Activated CD8-positive, alpha-beta memory T cell treated with anti-CD3 and anti-CD28 coated beads for 24 hours (primary cell): ENCODE measurements around the gene RAB5B.
A peak's percentile ranks its signal among the peaks of the same experiment; 100 is the strongest.
"Not testable (repeated sequence)": the region's sequence is repeated elsewhere in the genome, so short reads cannot be mapped to it uniquely, and the experiment has no call there.

Experiments used
- DNase-seq: peaks from one replicate; pipeline ENCODE4 v3.0.0-alpha.2; 2020

RAB5B gene

GRCh38 chr12:56021889-56022497, 48.1 kb downstream of the RAB5B start:
- DNase-seq = no peak

DNA sequence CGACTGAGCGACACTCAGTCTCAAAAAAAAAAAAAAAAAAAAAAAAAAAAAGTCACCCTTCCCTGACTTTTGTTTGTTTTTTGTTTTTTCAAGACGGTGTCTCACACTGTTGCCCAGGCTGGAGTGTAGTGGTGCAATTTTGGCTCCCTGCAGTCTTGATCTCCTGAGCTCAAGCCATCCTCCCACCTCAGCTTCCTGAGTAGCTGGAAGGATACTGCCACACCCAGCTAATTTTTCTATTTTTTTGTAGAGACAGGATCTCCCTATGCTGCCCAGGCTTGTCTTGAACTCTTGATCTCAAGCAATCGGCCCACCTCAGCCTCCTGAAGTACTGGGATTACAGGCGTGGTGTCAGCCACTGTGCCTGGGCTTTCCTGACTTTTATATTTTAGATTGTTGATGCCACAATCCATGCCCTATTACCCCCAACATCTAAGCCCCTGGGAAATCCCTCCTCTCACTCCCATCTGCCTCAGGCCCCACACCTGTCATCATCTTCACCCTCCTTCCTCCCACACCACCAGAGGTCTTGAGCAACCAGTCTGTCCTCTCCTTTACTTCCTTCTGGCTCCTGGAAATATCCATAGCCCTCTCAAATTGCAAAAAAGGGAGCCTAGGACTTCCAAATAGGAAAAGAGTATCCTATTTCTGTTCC, 54.8 kb downstream of the RAB5B start:
- no peak for DNase-seq

DNA sequence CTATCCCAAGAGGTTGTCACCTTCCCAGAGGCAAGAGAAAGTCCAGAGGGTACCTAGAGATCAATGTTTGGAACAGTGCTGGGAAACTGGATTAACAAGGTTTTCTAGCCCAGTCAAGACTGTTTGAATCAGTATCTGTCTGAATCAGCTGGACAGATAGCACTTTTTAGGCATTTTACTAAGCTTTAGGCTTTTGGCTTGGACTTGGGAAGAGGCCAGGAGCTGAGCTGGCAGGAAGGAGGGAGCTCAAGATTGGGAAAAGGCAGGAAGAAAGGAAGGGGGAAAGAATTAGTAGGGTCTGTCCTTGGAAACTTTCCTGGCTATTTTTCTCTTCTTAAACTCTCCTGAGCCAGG, 55.3 kb downstream of the RAB5B start:
- no peak for DNase-seq

- DNase-seq = no peak
Measured at GRCh38 chr12:56029666-56030293, 55.9 kb downstream of the RAB5B start.

DNA sequence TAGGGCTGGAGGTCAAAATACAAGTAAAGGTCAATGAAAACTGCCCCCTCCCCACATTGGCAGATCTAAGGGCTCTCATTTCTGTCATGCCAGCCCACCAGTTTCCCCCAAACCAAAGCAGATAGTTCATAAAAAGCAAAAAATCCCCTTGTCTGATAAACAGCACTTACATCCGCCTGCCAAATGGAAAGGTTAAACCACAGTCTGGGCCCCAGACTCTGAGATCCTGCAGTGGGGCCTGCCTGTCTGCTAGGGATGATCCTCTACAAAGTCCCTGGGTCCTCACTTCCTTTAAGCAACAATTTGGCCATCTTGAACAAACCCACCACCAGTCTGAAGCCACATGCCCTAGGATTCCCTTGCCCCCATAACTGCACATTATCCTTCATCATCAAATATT, 58.1 kb downstream of the RAB5B start:
- peak; percentile 68 for DNase-seq

DNA sequence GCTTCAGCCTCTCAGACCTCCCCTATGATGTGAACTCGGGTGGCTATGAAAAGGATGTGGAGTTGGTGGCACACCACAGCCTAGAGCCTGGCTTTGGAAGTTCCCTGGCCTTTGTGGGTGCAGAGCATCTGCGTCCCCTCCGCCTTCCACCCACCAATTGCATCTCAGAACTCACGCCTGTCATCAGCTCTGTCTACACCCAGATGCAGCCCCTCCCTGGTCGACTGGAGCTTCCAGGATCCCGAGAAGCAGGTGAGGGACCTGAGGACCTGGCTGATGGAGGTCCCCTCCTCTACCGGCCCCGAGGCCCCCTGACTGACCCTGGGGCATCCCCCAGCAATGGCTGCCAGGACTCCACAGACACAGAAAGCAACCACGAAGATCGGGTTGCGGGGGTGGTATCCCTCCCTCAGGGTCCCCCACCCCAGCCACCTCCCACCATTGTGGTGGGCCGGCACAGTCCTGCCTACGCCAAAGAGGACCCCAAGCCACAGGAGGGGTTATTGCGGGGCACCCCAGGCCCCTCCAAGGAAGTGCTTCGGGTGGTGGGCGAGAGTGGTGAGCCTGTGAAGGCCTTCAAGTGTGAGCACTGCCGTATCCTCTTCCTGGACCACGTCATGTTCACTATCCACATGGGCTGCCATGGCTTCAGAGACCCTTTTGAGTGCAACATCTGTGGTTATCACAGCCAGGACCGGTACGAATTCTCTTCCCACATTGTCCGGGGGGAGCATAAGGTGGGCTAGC, 60.9 kb downstream of the RAB5B start:
- peak; percentile 71 for DNase-seq

DNA sequence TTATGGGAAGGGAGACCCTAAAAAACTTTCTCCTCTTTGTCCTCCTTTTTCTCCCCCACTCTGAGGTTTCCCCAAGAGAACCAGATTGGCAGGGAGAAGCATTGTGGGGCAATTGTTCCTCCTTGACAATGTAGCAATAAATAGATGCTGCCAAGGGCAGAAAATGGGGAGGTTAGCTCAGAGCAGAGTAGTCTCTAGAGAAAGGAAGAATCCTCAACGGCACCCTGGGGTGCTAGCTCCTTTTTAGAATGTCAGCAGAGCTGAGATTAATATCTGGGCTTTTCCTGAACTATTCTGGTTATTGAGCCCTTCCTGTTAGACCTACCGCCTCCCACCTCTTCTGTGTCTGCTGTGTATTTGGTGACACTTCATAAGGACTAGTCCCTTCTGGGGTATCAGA, 63.3 kb downstream of the RAB5B start:
- no peak for DNase-seq

DNA sequence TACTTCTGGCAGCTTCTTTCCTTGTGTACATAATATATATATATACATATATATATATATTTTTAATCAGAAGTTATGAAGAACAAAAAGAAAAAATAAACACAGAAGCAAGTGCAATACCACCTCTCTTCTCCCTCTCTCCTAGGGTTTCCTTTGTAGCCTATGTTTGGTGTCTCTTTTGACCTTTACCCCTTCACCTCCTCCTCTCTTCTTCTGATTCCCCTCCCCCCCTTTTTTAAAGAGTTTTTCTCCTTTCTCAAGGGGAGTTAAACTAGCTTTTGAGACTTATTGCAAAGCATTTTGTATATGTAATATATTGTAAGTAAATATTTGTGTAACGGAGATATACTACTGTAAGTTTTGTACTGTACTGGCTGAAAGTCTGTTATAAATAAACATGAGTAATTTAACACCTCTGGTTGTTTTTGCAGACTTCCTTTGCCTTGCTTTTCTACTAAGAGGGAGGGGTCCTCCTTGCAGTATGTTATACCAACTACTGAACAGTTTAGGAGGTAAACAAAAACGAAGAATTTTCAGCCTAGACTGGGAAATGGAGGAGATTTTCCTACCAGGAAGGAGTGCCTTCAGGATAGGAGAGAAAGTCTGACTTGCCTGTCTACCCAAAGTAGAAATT, 64.3 kb downstream of the RAB5B start:
- no peak for DNase-seq

- no peak for DNase-seq
Measured at GRCh38 chr12:56040151-56040550, 66.3 kb downstream of the RAB5B start.

DNA sequence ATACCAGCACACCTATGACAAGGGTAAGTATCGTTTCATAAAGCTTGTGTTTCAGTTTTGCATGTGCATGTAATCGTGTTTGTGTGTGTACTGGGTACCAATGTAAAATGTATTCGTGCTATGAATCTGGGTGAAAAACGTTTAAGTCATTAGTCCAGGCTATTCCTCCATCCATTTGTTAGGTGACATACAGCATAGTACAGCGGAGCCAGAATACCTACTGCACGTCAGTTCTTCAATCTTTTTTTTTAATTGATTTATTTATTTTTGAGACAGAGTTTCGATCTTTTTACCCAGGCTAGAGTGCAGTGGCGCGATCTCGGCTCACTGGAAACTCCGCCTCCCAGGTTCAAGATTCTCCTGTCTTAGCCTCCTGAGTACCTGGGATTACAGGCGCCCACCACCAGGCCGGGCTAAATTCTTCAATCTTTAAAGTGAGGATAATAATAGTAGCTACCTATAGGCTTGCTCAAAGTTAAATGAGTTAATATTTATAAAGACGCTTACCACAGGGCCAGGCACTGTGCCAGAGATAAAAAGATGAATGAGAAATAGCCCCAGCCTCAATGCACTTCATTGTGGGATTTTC, 67.2 kb downstream of the RAB5B start:
- no peak for DNase-seq

DNA sequence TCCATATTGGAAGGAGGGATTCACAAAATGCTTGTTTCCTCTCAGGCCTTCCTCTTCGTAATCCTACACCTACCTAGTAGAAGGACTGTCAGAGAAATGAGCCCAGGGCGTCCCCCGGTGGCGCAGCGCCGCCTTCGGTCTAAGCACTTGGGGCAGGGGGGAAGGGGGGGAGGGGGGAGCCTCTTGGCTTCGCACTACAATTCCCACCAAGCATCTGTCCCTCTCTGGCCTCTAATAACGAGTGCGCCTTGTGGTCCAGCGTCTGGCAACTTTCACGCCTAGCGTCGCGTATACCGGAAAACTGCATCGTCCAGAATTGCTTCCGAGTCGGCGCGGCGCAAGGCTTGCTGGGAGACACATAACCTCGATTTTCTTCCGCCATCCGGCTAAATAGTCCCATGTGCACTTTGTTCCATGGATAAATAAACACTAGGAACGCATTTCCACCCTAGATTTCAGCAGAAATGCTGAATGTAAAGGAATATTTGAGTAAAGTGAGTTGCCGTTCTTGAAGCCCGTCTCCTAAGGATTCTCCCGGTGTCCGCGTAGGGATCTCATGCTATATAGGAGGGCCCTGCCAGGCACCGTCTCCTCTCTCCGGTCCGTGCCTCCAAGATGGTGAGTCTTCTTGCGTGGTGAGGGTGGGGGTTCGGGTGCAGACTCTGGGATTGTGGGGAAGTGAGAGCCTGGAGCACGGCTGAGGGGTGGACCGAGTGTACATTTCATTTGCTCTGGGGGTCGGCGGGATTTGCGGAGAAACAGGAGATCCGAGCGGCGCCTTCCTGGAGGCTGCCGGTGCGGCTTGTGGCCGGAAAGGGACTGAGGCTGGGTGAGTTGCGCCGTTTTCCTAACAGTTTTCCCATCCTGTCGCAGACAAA, 67.9 kb downstream of the RAB5B start, which contains the start of gene RPS26:
TSS of gene RPS26 (plus strand) at position 367 of the 878 bp plus-strand sequence. CDS start at position 616, 249 bp downstream.
- DNase-seq = peak; percentile 94

DNA sequence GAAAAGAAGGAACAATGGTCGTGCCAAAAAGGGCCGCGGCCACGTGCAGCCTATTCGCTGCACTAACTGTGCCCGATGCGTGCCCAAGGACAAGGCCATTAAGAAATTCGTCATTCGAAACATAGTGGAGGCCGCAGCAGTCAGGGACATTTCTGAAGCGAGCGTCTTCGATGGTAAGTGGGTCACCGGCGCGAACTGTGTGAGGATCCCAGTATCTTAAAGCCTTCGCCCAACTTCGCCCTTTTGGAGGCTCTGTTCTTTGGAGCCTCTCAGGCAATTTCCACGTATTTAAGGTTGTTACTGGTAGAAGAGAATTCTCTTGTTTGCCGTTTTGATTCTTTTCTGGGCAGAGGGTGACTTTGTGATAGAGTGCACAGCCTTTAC, 68.5 kb downstream of the RAB5B start:
- not testable (repeated sequence) for DNase-seq

GRCh38 chr12:56042843-56043242, 69.0 kb downstream of the RAB5B start:
- no peak for DNase-seq
